Measurements from ENCODE around the gene USP28.

Gene USP28

DNA sequence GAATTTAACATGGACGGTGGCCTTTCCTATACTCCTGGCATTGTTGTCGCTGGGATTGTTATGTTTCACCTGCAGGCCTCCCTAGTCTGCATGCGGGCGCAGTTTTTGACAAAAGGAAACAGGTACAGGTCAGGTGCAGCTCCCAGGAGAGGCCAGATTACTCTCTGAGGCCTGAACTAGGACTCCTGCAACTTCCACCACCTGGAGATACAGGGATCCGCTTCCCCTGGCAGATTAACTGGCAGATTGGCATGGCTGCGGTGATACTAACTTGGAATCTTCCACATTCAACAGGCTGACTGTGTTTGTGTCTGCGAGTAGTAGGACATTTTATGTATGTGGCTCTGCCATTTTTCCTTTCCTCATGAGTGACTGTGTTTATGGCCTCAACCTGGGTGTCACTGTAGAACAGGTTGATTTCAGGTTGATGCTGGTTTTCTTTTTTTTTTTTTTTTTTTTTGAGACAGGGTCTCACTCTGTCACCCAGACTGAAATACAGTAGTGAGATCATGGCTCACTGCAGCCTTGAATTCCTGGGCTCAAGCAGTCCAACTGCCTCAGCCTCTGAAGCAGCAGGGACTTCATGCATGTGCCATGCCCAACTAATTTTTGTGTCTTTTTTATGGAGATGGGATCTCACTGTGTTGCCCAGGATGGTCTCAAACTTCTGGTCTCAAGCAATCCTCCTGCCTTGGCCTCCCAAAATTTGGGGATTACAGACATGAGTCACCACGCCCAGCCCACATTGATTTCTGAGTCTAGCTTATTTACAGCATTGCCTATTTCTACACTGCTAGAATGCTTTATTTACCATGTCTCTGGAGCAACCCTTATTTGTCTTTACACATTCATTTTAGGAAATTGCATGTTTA lies 1.7 kb upstream of the USP28 start:
- Histone ChIP-seq H3K27ac (ENCODE audit: extremely low read depth, low read depth, low read length) (no peak overlapping the region), H3K9me3 (ENCODE audit: control insufficient read depth, insufficient read depth, low read depth, low read length) (no peaks in the 10 kb centered on the region), H3K36me3 (ENCODE audit: control insufficient read depth in 2 of 2, insufficient read depth in 1 of 2, low read length in 2 of 2) (peaks cover 0 to 5% of the 10 kb centered on the region in 2 experiments; a peak in 1 of 3 replicates), H3K4me3 (ENCODE audit: low read depth, low read length) (no peak overlapping the region), H3K4me1 (ENCODE audit: control insufficient read depth, insufficient read depth, low read length) (no peaks in the 10 kb centered on the region)
- CTCF ChIA-PET, result interaction anchor here (0.7 to 4.8 kb wide), 3 partner anchors 14 to 71 kb away, joined by 3 to 28 read pairs (median 3); no protein-coding TSS in a partner anchor
- POLR2A ChIA-PET, result interaction anchor here (0.7 kb wide), 1 partner anchor 188 kb away, joined by 3 read pairs; no protein-coding TSS in a partner anchor
- TF ChIP-seq SCRT1 (tag by site-specific recombination; IDR thresholded peaks at IDR 0.05; ENCODE audit: borderline replicate concordance), result 0 out of 2 replicates have a peak, but pooled peaks have one; percentile 51
- no peak for TF ChIP-seq HOXC10 (CRISPR knock-in tag; IDR thresholded peaks at IDR 0.05)
- TF ChIP-seq KLF16 (tag by site-specific recombination; IDR thresholded peaks at IDR 0.05), result no peak
- TF ChIP-seq ZNF19 (tag by site-specific recombination; IDR thresholded peaks at IDR 0.05; ENCODE audit: low read depth), result no peak
- no peak for TF ChIP-seq ZNF544 (tag by site-specific recombination; IDR thresholded peaks at IDR 0.05)
- TF ChIP-seq SCRT2 (tag by site-specific recombination; IDR thresholded peaks at IDR 0.05), result 0 out of 2 replicates have a peak, but pooled peaks have one; percentile 36
- peak; percentile 73 for TF ChIP-seq ZNF121 (tag by site-specific recombination; IDR thresholded peaks at IDR 0.05)

GRCh38 chr11:113876074-113876797 lies 864 bp upstream of the USP28 start:
- POLR2A ChIA-PET, result interaction anchor here (1.3 to 1.6 kb wide), 4 partner anchors 8 to 99 kb away, joined by 3 to 13 read pairs (median 6); partner anchors contain the start of gene HTR3A
- TF ChIP-seq ZNF335 (tag by site-specific recombination; conservative IDR thresholded peaks at IDR 0.05), result peak; percentile 79
- TF ChIP-seq ZNF302 (tag by site-specific recombination; IDR thresholded peaks at IDR 0.05; ENCODE audit: low read depth), result no peak
- TF ChIP-seq ZNF169 (tag by site-specific recombination; IDR thresholded peaks at IDR 0.05), result no peak
- H3K27ac ChIP-seq (ENCODE audit: extremely low read depth, low read depth, low read length), result peak overlapping the region; percentile 71

DNA sequence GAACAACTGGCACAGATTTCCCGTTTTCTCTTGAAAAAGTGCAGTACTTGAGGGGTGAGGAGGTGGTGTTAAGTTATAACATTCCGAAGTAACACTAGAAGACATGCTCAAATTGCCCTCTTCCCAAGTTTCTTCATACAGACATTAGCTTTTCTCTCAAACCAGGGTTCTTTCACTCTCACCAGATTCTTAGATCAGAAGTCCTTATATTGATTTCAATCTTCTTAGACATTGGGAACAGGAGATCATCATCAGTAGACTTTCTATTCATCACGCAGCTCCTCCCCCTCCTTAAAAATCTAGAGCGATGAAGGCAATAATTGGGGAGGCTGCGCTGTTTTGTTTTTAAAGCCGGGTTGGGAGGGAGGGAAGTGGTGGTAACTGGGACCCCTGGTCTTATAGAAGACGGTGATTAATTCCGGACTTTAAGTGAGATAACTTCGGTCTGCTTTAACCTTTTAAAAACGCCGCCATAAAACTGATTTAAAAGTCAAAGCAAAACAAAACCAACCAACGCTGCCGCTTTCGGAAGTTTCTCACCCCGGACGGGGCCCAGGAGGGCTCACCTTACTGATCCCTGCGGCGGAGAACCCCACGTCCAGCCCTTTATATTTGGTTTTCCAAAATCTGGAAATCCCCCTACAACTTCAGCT lies 665 bp downstream of the USP28 start:
- peak overlapping the region; percentile 69 for H3K4me3 ChIP-seq (ENCODE audit: low read depth, low read length)
- H3K27ac ChIP-seq (ENCODE audit: extremely low read depth, low read depth, low read length), result peak overlapping the region; percentile 77; the same call in 1 of the 2 replicates
- CTCF ChIA-PET, result interaction anchor here (1.2 to 4.8 kb wide), 3 partner anchors 22 to 387 kb away, joined by 3 to 28 read pairs (median 7); no protein-coding TSS in a partner anchor
- peaks cover 0 to 24% of the 10 kb centered on the region in 2 experiments; a peak in 1 of 3 replicates for H3K36me3 ChIP-seq (ENCODE audit: control insufficient read depth in 2 of 2, insufficient read depth in 1 of 2, low read length in 2 of 2)
- no peaks in the 10 kb centered on the region for H3K9me3 ChIP-seq (ENCODE audit: control insufficient read depth, insufficient read depth, low read depth, low read length)
- H3K4me1 ChIP-seq (ENCODE audit: control insufficient read depth, insufficient read depth, low read length), result no peaks in the 10 kb centered on the region
- POLR2A ChIA-PET, result interaction anchor here (0.6 to 1.6 kb wide), 7 partner anchors 10 to 478 kb away, joined by 3 to 8 read pairs (median 3); no protein-coding TSS in a partner anchor
- TF ChIP-seq EGR2 (tag by site-specific recombination; IDR thresholded peaks at IDR 0.05; ENCODE audit: low read depth), result peak; percentile 5; the same call in 1 of the 2 replicates
- TF ChIP-seq KLF10 (tag by site-specific recombination; IDR thresholded peaks at IDR 0.05), result no peak
- TF ChIP-seq ZNF514 (tag by site-specific recombination; IDR thresholded peaks at IDR 0.05), result no peak
- no peak for TF ChIP-seq BCL11B (tag by site-specific recombination; IDR thresholded peaks at IDR 0.05; ENCODE audit: low read depth)
- TF ChIP-seq ZNF335 (tag by site-specific recombination; conservative IDR thresholded peaks at IDR 0.05), result peak; percentile 42
- TF ChIP-seq, protein P1, sequence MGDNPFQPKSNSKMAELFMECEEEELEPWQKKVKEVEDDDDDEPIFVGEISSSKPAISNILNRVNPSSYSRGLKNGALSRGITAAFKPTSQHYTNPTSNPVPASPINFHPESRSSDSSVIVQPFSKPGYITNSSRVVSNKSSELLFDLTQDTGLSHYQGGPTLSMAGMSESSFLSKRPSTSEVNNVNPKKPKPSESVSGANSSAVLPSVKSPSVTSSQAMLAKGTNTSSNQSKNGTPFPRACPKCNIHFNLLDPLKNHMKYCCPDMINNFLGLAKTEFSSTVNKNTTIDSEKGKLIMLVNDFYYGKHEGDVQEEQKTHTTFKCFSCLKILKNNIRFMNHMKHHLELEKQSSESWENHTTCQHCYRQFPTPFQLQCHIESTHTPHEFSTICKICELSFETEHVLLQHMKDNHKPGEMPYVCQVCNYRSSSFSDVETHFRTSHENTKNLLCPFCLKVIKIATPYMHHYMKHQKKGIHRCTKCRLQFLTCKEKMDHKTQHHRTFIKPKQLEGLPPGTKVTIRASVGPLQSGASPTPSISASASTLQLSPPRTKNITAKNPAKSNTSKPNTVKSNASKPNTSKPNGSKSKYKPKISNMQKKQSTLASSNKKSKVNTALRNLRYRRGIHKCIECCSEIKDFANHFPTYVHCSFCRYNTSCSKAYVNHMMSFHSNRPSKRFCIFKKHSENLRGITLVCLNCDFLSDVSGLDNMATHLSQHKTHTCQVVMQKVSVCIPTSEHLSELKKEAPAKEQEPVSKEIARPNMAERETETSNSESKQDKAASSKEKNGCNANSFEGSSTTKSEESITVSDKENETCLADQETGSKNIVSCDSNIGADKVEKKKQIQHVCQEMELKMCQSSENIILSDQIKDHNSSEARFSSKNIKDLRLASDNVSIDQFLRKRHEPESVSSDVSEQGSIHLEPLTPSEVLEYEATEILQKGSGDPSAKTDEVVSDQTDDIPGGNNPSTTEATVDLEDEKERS (tag by site-specific recombination; IDR thresholded peaks at IDR 0.05), result no peak
- no peak for TF ChIP-seq GLI2 (tag by site-specific recombination; IDR thresholded peaks at IDR 0.05; ENCODE audit: borderline replicate concordance, low read depth)
- TF ChIP-seq, protein P2, sequence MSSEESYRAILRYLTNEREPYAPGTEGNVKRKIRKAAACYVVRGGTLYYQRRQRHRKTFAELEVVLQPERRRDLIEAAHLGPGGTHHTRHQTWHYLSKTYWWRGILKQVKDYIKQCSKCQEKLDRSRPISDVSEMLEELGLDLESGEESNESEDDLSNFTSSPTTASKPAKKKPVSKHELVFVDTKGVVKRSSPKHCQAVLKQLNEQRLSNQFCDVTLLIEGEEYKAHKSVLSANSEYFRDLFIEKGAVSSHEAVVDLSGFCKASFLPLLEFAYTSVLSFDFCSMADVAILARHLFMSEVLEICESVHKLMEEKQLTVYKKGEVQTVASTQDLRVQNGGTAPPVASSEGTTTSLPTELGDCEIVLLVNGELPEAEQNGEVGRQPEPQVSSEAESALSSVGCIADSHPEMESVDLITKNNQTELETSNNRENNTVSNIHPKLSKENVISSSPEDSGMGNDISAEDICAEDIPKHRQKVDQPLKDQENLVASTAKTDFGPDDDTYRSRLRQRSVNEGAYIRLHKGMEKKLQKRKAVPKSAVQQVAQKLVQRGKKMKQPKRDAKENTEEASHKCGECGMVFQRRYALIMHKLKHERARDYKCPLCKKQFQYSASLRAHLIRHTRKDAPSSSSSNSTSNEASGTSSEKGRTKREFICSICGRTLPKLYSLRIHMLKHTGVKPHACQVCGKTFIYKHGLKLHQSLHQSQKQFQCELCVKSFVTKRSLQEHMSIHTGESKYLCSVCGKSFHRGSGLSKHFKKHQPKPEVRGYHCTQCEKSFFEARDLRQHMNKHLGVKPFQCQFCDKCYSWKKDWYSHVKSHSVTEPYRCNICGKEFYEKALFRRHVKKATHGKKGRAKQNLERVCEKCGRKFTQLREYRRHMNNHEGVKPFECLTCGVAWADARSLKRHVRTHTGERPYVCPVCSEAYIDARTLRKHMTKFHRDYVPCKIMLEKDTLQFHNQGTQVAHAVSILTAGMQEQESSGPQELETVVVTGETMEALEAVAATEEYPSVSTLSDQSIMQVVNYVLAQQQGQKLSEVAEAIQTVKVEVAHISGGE (tag by site-specific recombination; conservative IDR thresholded peaks at IDR 0.05; ENCODE audit: low read depth), result peak; percentile 60
- no peak for TF ChIP-seq ZNF626 (tag by site-specific recombination; IDR thresholded peaks at IDR 0.05)
- no peak for TF ChIP-seq KLF9 (tag by site-specific recombination; IDR thresholded peaks at IDR 0.05; ENCODE audit: low read depth)
- TF ChIP-seq ZNF629 (tag by site-specific recombination; IDR thresholded peaks at IDR 0.05), result no peak
- TF ChIP-seq PRDM1 (tag by site-specific recombination; IDR thresholded peaks at IDR 0.05), result 0 out of 2 replicates have a peak, but pooled peaks have one; percentile 18

More at GRCh38 chr11:113876074-113876797, 864 bp upstream of the USP28 start:
- CTCF ChIA-PET, result interaction anchor here (1.3 to 4.8 kb wide), 2 partner anchors 20 to 70 kb away, joined by 3 to 28 read pairs; no protein-coding TSS in a partner anchor
- Histone ChIP-seq H3K4me3 (ENCODE audit: low read depth, low read length) (peak overlapping the region; percentile 55), H3K36me3 (ENCODE audit: control insufficient read depth in 2 of 2, insufficient read depth in 1 of 2, low read length in 2 of 2) (peaks cover 0 to 13% of the 10 kb centered on the region in 2 experiments; a peak in 1 of 3 replicates), H3K9me3 (ENCODE audit: control insufficient read depth, insufficient read depth, low read depth, low read length) (no peaks in the 10 kb centered on the region), H3K4me1 (ENCODE audit: control insufficient read depth, insufficient read depth, low read length) (no peaks in the 10 kb centered on the region)
